ENCODE results near the gene NT5C1B.

The NT5C1B gene

GRCh38 chr2:18611184-18611583 is 21.8 kb upstream of the NT5C1B start:
- no peak for TF ChIP-seq CTCF (IDR thresholded peaks at IDR 0.05; ENCODE audit: low read depth, low read length)
- no peak for DNase-seq (ENCODE audit: extremely low read depth, low read depth)

GRCh38 chr2:18610651-18611050 is 21.3 kb upstream of the NT5C1B start:
- TF ChIP-seq CTCF (IDR thresholded peaks at IDR 0.05; ENCODE audit: low read depth, low read length), result no peak
- DNase-seq (ENCODE audit: extremely low read depth, low read depth), result no peak

- no peak for DNase-seq (ENCODE audit: extremely low read depth, low read depth)
- TF ChIP-seq CTCF (IDR thresholded peaks at IDR 0.05; ENCODE audit: low read depth, low read length), result no peak
Measured at GRCh38 chr2:18610090-18610489, 20.7 kb upstream of the NT5C1B start.

DNA sequence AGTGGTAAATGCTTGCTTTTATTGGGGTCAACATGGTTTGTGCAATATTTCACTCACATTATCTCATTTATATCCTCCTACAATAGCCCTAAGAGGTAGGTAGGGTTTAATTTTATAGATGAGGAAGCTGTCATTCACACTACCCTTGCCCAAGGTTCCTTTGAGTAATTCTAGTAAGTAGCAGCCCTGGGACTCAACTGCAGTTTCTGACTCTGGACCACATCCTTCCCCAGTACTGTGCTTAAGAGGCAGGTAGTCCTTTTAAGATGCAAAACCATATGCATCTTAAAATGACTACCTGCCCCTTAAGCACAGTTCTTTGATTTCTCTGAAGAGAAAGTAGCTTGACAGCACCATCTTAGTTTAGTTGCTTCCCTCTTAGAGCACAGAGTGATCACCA is 15.7 kb upstream of the NT5C1B start:
- DNase-seq (ENCODE audit: extremely low read depth, low read depth), result no peak
- no peak for TF ChIP-seq CTCF (IDR thresholded peaks at IDR 0.05; ENCODE audit: low read depth, low read length)

DNA sequence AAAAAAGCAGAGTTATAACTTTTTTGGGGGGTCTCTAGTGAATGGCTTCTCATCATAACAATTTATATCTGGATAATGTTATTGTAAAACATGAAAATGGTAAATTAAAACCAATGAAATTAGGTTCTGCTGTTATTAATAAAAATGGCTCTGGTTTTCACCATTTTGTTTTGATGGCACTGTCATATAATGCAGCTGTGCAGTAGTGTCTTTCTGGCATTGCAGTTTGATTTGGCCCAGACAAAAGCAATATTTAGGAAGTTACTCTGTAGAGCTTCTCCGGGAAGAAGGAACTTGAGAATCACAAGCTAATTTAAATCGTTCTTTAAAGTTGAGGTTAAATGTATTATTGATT is 15.1 kb upstream of the NT5C1B start:
- no peak for TF ChIP-seq CTCF (IDR thresholded peaks at IDR 0.05; ENCODE audit: low read depth, low read length)
- DNase-seq (ENCODE audit: extremely low read depth, low read depth), result no peak

GRCh38 chr2:18603854-18604530 is 14.6 kb upstream of the NT5C1B start:
- DNase-seq (ENCODE audit: extremely low read depth, low read depth), result no peak
- no peak for TF ChIP-seq CTCF (IDR thresholded peaks at IDR 0.05; ENCODE audit: low read depth, low read length)

GRCh38 chr2:18602298-18602697 is 12.9 kb upstream of the NT5C1B start:
- TF ChIP-seq CTCF (IDR thresholded peaks at IDR 0.05; ENCODE audit: low read depth, low read length), result no peak
- DNase-seq (ENCODE audit: extremely low read depth, low read depth), result no peak

Measured in AG09319 (cell line).